LoVo (cell line): Measurements from ENCODE around the gene CCL21.

Source experiments
- DNase-seq: peaks from one replicate; pipeline ENCODE4 v3.0.0-alpha.2; 2016; ENCODE audit warnings: low spot score

The CCL21 gene

GRCh38 chr9:34669809-34670562, 40.0 kb downstream of the CCL21 start:
- DNase-seq, result no peak

GRCh38 chr9:34665381-34666250, 44.3 kb downstream of the CCL21 start:
- peak; percentile 89 for DNase-seq

GRCh38 chr9:34665067-34665380, 44.9 kb downstream of the CCL21 start:
- DNase-seq, result no peak

- peak; percentile 60 for DNase-seq
These were observed 45.5 kb downstream of the CCL21 start for GRCh38 chr9:34664281-34665066.

GRCh38 chr9:34663303-34663605, 46.7 kb downstream of the CCL21 start:
- no peak for DNase-seq

- no peak for DNase-seq
These were observed 47.2 kb downstream of the CCL21 start, which contains the start of gene CCL27 for GRCh38 chr9:34662526-34663302. Gene CCL27, minus strand, starts transcription at chr9:34662657. Its CDS starts 24 bp downstream, at chr9:34662633.

- no peak for DNase-seq
These were observed 50.2 kb downstream of the CCL21 start for GRCh38 chr9:34659592-34660253.
